ENCODE measurements around the gene AURKAIP1. TPM values are rescaled to one million over a fixed set of nuclear protein-coding genes. Genes with fewer than 3 reads are reported as not detected.

Gene AURKAIP1
- total and polyA plus RNA-seq, 9 of the 15 experiments (the other 6 are each of a cell fraction or from before 2014, with no cell fraction given), result 7.8 to 478 (median 92.0) TPM

DNA sequence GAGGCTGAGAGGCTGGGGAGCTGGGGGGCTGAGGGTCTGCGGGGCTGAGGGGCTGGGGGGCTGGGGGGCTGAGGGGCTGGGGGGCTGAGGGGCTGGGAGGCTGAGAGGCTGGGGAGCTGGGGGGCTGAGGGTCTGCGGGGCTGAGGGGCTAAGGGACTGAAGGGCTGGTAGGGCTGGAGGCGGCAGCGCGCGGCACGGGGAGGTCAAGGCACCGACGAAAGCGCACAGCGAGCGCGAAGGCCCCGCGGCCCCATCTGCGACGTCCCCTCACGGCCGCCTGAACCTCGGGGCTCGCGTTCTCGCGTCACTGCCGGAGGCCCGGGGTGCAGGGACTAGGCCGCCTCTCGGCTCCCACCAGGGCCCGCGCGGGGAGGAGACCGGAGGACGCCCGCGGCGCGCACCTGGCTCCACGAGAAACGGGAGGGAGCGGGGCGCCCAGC is 50.9 kb downstream of the AURKAIP1 start (continued):
- TF ChIP-seq SIN3B (IDR thresholded peaks at IDR 0.05; ENCODE audit: low read depth), result peak; percentile 90
- no peak for TF ChIP-seq ZZZ3 (IDR thresholded peaks at IDR 0.05)
- no peak for TF ChIP-seq MYNN (IDR thresholded peaks at IDR 0.05)
- no peak for TF ChIP-seq MYNN (CRISPR knock-in tag; IDR thresholded peaks at IDR 0.05)
- TF ChIP-seq, protein P1, sequence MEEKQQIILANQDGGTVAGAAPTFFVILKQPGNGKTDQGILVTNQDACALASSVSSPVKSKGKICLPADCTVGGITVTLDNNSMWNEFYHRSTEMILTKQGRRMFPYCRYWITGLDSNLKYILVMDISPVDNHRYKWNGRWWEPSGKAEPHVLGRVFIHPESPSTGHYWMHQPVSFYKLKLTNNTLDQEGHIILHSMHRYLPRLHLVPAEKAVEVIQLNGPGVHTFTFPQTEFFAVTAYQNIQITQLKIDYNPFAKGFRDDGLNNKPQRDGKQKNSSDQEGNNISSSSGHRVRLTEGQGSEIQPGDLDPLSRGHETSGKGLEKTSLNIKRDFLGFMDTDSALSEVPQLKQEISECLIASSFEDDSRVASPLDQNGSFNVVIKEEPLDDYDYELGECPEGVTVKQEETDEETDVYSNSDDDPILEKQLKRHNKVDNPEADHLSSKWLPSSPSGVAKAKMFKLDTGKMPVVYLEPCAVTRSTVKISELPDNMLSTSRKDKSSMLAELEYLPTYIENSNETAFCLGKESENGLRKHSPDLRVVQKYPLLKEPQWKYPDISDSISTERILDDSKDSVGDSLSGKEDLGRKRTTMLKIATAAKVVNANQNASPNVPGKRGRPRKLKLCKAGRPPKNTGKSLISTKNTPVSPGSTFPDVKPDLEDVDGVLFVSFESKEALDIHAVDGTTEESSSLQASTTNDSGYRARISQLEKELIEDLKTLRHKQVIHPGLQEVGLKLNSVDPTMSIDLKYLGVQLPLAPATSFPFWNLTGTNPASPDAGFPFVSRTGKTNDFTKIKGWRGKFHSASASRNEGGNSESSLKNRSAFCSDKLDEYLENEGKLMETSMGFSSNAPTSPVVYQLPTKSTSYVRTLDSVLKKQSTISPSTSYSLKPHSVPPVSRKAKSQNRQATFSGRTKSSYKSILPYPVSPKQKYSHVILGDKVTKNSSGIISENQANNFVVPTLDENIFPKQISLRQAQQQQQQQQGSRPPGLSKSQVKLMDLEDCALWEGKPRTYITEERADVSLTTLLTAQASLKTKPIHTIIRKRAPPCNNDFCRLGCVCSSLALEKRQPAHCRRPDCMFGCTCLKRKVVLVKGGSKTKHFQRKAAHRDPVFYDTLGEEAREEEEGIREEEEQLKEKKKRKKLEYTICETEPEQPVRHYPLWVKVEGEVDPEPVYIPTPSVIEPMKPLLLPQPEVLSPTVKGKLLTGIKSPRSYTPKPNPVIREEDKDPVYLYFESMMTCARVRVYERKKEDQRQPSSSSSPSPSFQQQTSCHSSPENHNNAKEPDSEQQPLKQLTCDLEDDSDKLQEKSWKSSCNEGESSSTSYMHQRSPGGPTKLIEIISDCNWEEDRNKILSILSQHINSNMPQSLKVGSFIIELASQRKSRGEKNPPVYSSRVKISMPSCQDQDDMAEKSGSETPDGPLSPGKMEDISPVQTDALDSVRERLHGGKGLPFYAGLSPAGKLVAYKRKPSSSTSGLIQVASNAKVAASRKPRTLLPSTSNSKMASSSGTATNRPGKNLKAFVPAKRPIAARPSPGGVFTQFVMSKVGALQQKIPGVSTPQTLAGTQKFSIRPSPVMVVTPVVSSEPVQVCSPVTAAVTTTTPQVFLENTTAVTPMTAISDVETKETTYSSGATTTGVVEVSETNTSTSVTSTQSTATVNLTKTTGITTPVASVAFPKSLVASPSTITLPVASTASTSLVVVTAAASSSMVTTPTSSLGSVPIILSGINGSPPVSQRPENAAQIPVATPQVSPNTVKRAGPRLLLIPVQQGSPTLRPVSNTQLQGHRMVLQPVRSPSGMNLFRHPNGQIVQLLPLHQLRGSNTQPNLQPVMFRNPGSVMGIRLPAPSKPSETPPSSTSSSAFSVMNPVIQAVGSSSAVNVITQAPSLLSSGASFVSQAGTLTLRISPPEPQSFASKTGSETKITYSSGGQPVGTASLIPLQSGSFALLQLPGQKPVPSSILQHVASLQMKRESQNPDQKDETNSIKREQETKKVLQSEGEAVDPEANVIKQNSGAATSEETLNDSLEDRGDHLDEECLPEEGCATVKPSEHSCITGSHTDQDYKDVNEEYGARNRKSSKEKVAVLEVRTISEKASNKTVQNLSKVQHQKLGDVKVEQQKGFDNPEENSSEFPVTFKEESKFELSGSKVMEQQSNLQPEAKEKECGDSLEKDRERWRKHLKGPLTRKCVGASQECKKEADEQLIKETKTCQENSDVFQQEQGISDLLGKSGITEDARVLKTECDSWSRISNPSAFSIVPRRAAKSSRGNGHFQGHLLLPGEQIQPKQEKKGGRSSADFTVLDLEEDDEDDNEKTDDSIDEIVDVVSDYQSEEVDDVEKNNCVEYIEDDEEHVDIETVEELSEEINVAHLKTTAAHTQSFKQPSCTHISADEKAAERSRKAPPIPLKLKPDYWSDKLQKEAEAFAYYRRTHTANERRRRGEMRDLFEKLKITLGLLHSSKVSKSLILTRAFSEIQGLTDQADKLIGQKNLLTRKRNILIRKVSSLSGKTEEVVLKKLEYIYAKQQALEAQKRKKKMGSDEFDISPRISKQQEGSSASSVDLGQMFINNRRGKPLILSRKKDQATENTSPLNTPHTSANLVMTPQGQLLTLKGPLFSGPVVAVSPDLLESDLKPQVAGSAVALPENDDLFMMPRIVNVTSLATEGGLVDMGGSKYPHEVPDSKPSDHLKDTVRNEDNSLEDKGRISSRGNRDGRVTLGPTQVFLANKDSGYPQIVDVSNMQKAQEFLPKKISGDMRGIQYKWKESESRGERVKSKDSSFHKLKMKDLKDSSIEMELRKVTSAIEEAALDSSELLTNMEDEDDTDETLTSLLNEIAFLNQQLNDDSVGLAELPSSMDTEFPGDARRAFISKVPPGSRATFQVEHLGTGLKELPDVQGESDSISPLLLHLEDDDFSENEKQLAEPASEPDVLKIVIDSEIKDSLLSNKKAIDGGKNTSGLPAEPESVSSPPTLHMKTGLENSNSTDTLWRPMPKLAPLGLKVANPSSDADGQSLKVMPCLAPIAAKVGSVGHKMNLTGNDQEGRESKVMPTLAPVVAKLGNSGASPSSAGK (IDR thresholded peaks at IDR 0.05), result no peak
- no peak for TF ChIP-seq ETV6 (IDR thresholded peaks at IDR 0.05; ENCODE audit: borderline replicate concordance in 1 of 2, low read depth in 2 of 2, low read length in 1 of 2)
- TF ChIP-seq ETV6 (CRISPR knock-in tag; IDR thresholded peaks at IDR 0.05; ENCODE audit: borderline replicate concordance), result no peak
- TF ChIP-seq, protein P2, sequence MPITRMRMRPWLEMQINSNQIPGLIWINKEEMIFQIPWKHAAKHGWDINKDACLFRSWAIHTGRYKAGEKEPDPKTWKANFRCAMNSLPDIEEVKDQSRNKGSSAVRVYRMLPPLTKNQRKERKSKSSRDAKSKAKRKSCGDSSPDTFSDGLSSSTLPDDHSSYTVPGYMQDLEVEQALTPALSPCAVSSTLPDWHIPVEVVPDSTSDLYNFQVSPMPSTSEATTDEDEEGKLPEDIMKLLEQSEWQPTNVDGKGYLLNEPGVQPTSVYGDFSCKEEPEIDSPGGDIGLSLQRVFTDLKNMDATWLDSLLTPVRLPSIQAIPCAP (CRISPR knock-in tag; IDR thresholded peaks at IDR 0.05; ENCODE audit: borderline replicate concordance), result no peak
- TF ChIP-seq WHSC1 (IDR thresholded peaks at IDR 0.05; ENCODE audit: low read length), result no peak
- TF ChIP-seq, protein P3, sequence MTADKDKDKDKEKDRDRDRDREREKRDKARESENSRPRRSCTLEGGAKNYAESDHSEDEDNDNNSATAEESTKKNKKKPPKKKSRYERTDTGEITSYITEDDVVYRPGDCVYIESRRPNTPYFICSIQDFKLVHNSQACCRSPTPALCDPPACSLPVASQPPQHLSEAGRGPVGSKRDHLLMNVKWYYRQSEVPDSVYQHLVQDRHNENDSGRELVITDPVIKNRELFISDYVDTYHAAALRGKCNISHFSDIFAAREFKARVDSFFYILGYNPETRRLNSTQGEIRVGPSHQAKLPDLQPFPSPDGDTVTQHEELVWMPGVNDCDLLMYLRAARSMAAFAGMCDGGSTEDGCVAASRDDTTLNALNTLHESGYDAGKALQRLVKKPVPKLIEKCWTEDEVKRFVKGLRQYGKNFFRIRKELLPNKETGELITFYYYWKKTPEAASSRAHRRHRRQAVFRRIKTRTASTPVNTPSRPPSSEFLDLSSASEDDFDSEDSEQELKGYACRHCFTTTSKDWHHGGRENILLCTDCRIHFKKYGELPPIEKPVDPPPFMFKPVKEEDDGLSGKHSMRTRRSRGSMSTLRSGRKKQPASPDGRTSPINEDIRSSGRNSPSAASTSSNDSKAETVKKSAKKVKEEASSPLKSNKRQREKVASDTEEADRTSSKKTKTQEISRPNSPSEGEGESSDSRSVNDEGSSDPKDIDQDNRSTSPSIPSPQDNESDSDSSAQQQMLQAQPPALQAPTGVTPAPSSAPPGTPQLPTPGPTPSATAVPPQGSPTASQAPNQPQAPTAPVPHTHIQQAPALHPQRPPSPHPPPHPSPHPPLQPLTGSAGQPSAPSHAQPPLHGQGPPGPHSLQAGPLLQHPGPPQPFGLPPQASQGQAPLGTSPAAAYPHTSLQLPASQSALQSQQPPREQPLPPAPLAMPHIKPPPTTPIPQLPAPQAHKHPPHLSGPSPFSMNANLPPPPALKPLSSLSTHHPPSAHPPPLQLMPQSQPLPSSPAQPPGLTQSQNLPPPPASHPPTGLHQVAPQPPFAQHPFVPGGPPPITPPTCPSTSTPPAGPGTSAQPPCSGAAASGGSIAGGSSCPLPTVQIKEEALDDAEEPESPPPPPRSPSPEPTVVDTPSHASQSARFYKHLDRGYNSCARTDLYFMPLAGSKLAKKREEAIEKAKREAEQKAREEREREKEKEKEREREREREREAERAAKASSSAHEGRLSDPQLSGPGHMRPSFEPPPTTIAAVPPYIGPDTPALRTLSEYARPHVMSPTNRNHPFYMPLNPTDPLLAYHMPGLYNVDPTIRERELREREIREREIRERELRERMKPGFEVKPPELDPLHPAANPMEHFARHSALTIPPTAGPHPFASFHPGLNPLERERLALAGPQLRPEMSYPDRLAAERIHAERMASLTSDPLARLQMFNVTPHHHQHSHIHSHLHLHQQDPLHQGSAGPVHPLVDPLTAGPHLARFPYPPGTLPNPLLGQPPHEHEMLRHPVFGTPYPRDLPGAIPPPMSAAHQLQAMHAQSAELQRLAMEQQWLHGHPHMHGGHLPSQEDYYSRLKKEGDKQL (CRISPR knock-in tag; IDR thresholded peaks at IDR 0.05; ENCODE audit: borderline replicate concordance), result no peak
- TF ChIP-seq CHD1 (IDR thresholded peaks at IDR 0.05; ENCODE audit: low read length), result peak; percentile 75

All from K562 (cell line).